Tibial nerve (tissue), 4 donors: Measurements from ENCODE around the gene CCDC183. TPM values are rescaled to one million over a fixed set of nuclear protein-coding genes. Genes with fewer than 3 reads are reported as not detected.
"Not testable (repeated sequence)": the region's sequence is repeated elsewhere in the genome, so short reads cannot be mapped to it uniquely, and the experiment has no call there.

ENCODE experiments used
- DNase-seq, 2 donors: peaks; one replicate each; pipeline ENCODE4 v3.0.0-alpha.2; 2019; ENCODE audit warnings: low spot score in 2 of 2
- H3K27ac ChIP-seq, 4 donors: fragments of 200-600 bp; sonication (generic) in 3 of 4; one replicate each; pipeline ENCODE4 v1.5.1; 2017 to 2019; ENCODE audit warnings: mild to moderate bottlenecking in 1 of 4
- H3K27me3 ChIP-seq, 2 donors: fragments of 200-600 bp; sonication (generic) in 1 of 2; one replicate each; pipeline versions ENCODE4 v1.5.1 to v1.6.0; 2017 to 2019
- H3K36me3 ChIP-seq, 3 donors: fragments of 200-600 bp; sonication (generic); one replicate each; pipeline ENCODE4 v1.5.1; 2018 to 2019
- H3K4me1 ChIP-seq, 4 donors: fragments of 200-600 bp; sonication (generic) in 3 of 4; one replicate each; pipeline ENCODE4 v1.5.1; 2017 to 2019
- H3K4me3 ChIP-seq, 4 donors: fragments of 200-600 bp; sonication (generic) in 3 of 4; one replicate each; pipeline ENCODE4 v1.5.1; 2017 to 2019; ENCODE audit warnings: mild to moderate bottlenecking in 1 of 4, moderate library complexity in 1 of 4
- H3K9me3 ChIP-seq, 4 donors: fragments of 200-600 bp; sonication (generic) in 3 of 4; one replicate each; pipeline ENCODE4 v1.5.1; 2017 to 2019
- CTCF ChIP-seq, 5 experiments: fragments of 200-600 bp in 3 of 5; fragments of 450-650 bp in 2 of 5; sonication (generic) in 3 of 5; IDR thresholded peaks; one replicate each; pipeline ENCODE4 v1.5.1; 2016 to 2019; ENCODE audit warnings: antibody characterized with exemption in 5 of 5, mild to moderate bottlenecking in 3 of 5, moderate library complexity in 2 of 5
- EP300 ChIP-seq, 2 donors: sonication (generic); formaldehyde crosslinking; IDR thresholded peaks; one replicate each; pipeline ENCODE4 v1.6.1; 2017; ENCODE audit warnings: antibody characterized with exemption in 2 of 2, mild to moderate bottlenecking in 1 of 2
- POLR2A ChIP-seq, 2 donors: fragments of 450-650 bp; IDR thresholded peaks; one replicate each; pipeline ENCODE4 v1.6.1; 2017; ENCODE audit warnings: antibody characterized with exemption in 2 of 2, mild to moderate bottlenecking in 2 of 2, moderate library complexity in 2 of 2
- WGBS, 2 donors: methylation state at CpG; one replicate each; pipeline ENCODE4 v1.1.5; 2018; 5-methylcytosine and 5-hydroxymethylcytosine counted together
- total RNA-seq, 4 donors: library from RNA; depleted of rRNA; stranded (reverse); fragments of >200 nt; gene quantifications; one replicate each; pipeline ENCODE4 v1.1.0, GENCODE V29; 2016

CCDC183 gene
- total RNA-seq, 4 donors from 2014 or later = 1.5 to 5.1 (median 4.1) TPM

- DNase-seq = no peak
- TF ChIP-seq EP300 (IDR thresholded peaks at IDR 0.05) = no peak
- no peak for TF ChIP-seq POLR2A (IDR thresholded peaks at IDR 0.05)
- no peak for TF ChIP-seq CTCF (IDR thresholded peaks at IDR 0.05)
- Histone ChIP-seq H3K4me1 (peaks cover 0 to 20% (median 11%) of the 10 kb centered on the region in 4 donors), H3K27ac (peak overlapping the region in 1 of 4 donors; percentile 12), H3K27me3 (no peaks in the 10 kb centered on the region), H3K36me3 (no peaks in the 10 kb centered on the region), H3K4me3 (no peak overlapping the region), H3K9me3 (no peaks in the 10 kb centered on the region)
- WGBS, 2 donors = 85 to 95% methylated on average over 6 of the region's 6 CpGs
Observed at GRCh38 chr9:136784997-136785361, 11.2 kb upstream of the CCDC183 start.

- not testable (repeated sequence) for DNase-seq
Observed at GRCh38 chr9:136785565-136786355, 10.4 kb upstream of the CCDC183 start.

GRCh38 chr9:136786451-136786850 lies 9.7 kb upstream of the CCDC183 start:
- WGBS, 2 donors = 35 to 55% methylated on average over 10 of the region's 10 CpGs
- peaks cover 0 to 28% (median 17%) of the 10 kb centered on the region in 4 donors for H3K4me1 ChIP-seq
- H3K36me3 ChIP-seq = no peaks in the 10 kb centered on the region
- DNase-seq = no peak
- H3K9me3 ChIP-seq = no peaks in the 10 kb centered on the region
- no peaks in the 10 kb centered on the region for H3K27me3 ChIP-seq
- H3K4me3 ChIP-seq = no peak overlapping the region
- peak overlapping the region; percentile 61 to 84 (median 67) for H3K27ac ChIP-seq
- TF ChIP-seq POLR2A (IDR thresholded peaks at IDR 0.05) (no peak), EP300 (IDR thresholded peaks at IDR 0.05) (no peak), CTCF (IDR thresholded peaks at IDR 0.05) (no peak)

More at GRCh38 chr9:136785565-136786355, 10.4 kb upstream of the CCDC183 start:
- peak overlapping the region; percentile 61 to 84 (median 67) for H3K27ac ChIP-seq
- H3K9me3 ChIP-seq, H3K27me3 ChIP-seq, H3K36me3 ChIP-seq, H3K4me3 ChIP-seq: not testable (repeated sequence)
- WGBS, 2 donors = 78 to 88% methylated on average over 13 to 23 of the region's 23 CpGs
- H3K4me1 ChIP-seq = peaks cover 0 to 26% (median 17%) of the 10 kb centered on the region in 4 donors

- peak overlapping the region; percentile 61 to 84 (median 67) for H3K27ac ChIP-seq
- not testable (repeated sequence) for DNase-seq, H3K27me3 ChIP-seq, H3K9me3 ChIP-seq, H3K4me3 ChIP-seq, H3K36me3 ChIP-seq
- 27% methylated on average over 4 of the region's 4 CpGs for WGBS, 2 donors
- H3K4me1 ChIP-seq = peaks cover 0 to 33% (median 21%) of the 10 kb centered on the region in 4 donors
Observed at GRCh38 chr9:136786983-136787382, 9.2 kb upstream of the CCDC183 start.

- H3K27me3 ChIP-seq = no peaks in the 10 kb centered on the region
- 21 to 22% methylated on average over 21 of the region's 21 CpGs for WGBS, 2 donors
- H3K27ac ChIP-seq = peak overlapping the region in 3 of 4 donors; percentile 61 to 84 (median 70)
- TF ChIP-seq CTCF (IDR thresholded peaks at IDR 0.05) = peak; percentile 72 to 91 (median 86)
- no peak for TF ChIP-seq POLR2A (IDR thresholded peaks at IDR 0.05)
- peak in 1 of 2 donors; percentile 18 for TF ChIP-seq EP300 (IDR thresholded peaks at IDR 0.05)
- H3K9me3 ChIP-seq = no peaks in the 10 kb centered on the region
- H3K4me1 ChIP-seq = peaks cover 0 to 42% (median 25%) of the 10 kb centered on the region in 4 donors
- peak in 1 of 2 donors; percentile 77 for DNase-seq
- H3K36me3 ChIP-seq = peaks cover 0 to 4% (median 0%) of the 10 kb centered on the region in 3 donors
- H3K4me3 ChIP-seq = no peak overlapping the region
Observed at GRCh38 chr9:136787690-136788400, 8.3 kb upstream of the CCDC183 start.

- DNase-seq, H3K4me3 ChIP-seq, H3K9me3 ChIP-seq, H3K27me3 ChIP-seq: not testable (repeated sequence)
- Histone ChIP-seq H3K27ac (peak overlapping the region in 3 of 4 donors; percentile 2 to 98 (median 94)), H3K36me3 (peaks cover 0 to 15% (median 0%) of the 10 kb centered on the region in 3 donors), H3K4me1 (peaks cover 0 to 51% (median 25%) of the 10 kb centered on the region in 4 donors)
- 77 to 79% methylated on average over 27 of the region's 27 CpGs for WGBS, 2 donors
Observed at GRCh38 chr9:136788644-136789522, 7.3 kb upstream of the CCDC183 start.
